Transverse colon (tissue), 4 donors: ENCODE results near the gene VPS9D1.

Experiments
- POLR2A ChIP-seq: fragments of 450-650 bp; IDR thresholded peaks from one replicate; pipeline ENCODE4 v1.6.1; 2016; ENCODE audit warnings: antibody characterized with exemption, mild to moderate bottlenecking, moderate library complexity
- POLR2AphosphoS5 ChIP-seq, 3 donors: sonication (generic); formaldehyde crosslinking; IDR thresholded peaks; one replicate each; pipeline ENCODE4 v1.6.1; 2016; ENCODE audit warnings: antibody characterized with exemption in 3 of 3
- TF ChIP-seq, protein P1 (sequence below), 5 experiments: fragments of 200-600 bp in 3 of 5; fragments of 450-650 bp in 2 of 5; sonication (generic) in 3 of 5; IDR thresholded peaks; 1 replicate in 2 of 5; 2 replicates in 3 of 5; pipeline ENCODE4 v1.5.1; 2016 to 2017; ENCODE audit warnings: antibody characterized with exemption in 5 of 5, inconsistent platforms in 3 of 5, mild to moderate bottlenecking in 2 of 5, moderate library complexity in 1 of 5

DNA sequence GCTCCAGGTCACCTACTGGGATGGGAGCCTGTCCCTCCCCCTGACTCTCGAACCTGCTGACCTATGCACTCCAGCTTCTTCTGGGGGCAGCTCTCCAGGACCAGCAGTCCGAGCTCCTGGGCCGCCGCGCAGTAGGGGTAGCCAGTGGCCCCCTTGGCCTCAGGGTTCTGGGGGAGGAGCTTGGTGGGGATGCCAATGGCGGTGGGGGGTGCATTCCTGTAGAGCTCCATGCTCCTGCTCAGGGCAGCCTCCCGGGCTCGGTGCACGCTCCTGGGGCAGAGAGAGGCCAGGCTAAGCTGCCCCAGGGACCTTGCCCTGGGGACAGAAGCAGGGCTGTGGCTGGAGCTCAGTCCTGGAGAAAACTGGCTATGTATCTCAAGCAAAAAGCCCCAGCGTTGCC lies 11.5 kb downstream of the VPS9D1 start:
- TF ChIP-seq POLR2A (no peak), POLR2AphosphoS5 (IDR thresholded peaks at IDR 0.05) (no peak)
- TF ChIP-seq, protein P1, sequence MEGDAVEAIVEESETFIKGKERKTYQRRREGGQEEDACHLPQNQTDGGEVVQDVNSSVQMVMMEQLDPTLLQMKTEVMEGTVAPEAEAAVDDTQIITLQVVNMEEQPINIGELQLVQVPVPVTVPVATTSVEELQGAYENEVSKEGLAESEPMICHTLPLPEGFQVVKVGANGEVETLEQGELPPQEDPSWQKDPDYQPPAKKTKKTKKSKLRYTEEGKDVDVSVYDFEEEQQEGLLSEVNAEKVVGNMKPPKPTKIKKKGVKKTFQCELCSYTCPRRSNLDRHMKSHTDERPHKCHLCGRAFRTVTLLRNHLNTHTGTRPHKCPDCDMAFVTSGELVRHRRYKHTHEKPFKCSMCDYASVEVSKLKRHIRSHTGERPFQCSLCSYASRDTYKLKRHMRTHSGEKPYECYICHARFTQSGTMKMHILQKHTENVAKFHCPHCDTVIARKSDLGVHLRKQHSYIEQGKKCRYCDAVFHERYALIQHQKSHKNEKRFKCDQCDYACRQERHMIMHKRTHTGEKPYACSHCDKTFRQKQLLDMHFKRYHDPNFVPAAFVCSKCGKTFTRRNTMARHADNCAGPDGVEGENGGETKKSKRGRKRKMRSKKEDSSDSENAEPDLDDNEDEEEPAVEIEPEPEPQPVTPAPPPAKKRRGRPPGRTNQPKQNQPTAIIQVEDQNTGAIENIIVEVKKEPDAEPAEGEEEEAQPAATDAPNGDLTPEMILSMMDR (IDR thresholded peaks at IDR 0.05): no peak
